Caco-2 (cell line): ENCODE measurements around the gene PTGDR2. TPM values are rescaled to one million over a fixed set of nuclear protein-coding genes. Genes with fewer than 3 reads are reported as not detected.

ENCODE experiments used
- BruUV-seq: library from RNA; stranded (reverse); fragments of 400-500 nt; replicated peaks from 2 replicates; lab custom pipeline; 2021; lab: Mats Ljungman, UMichigan
- CTCF ChIA-PET: fragments of 300-600 bp; sonication (Branson Sonifier 250); formaldehyde crosslinking; loops from one replicate; lab custom pipeline; 2022; ENCODE audit warnings: antibody characterized with exemption; lab: Charles Lee
- POLR2A ChIA-PET: fragments of 300-600 bp; sonication (Branson Sonifier 250); formaldehyde crosslinking; loops from one replicate; lab custom pipeline; 2022; ENCODE audit warnings: antibody characterized with exemption; lab: Charles Lee
- DNase-seq, 2 experiments: peaks; one replicate each; pipeline versions ENCODE4 v3.0.0 to v3.0.0-alpha.2; 2020 to 2022
- H3K27me3 ChIP-seq: replicated peaks from 2 replicates; pipeline ENCODE4 v1.6.0; 2011; ENCODE audit warnings: low read length; ENCODE audit not compliant: control insufficient read depth, insufficient read depth
- H3K36me3 ChIP-seq: 2 replicates; pipeline ENCODE4 v1.5.1; 2011; ENCODE audit warnings: low read length; ENCODE audit not compliant: control insufficient read depth, insufficient read depth
- H3K4me1 ChIP-seq: fragments of 250-450 bp; sonication (Bioruptor Pico); 2 replicates; pipeline ENCODE4 v1.5.1; 2020; ENCODE audit warnings: mild to moderate bottlenecking
- H3K4me3 ChIP-seq: 2 replicates; pipeline ENCODE4 v1.5.1; 2011; ENCODE audit warnings: low read depth, mild to moderate bottlenecking, control low read depth, low read length
- H3K9me3 ChIP-seq: fragments of 250-450 bp; sonication (Bioruptor Pico); 2 replicates; pipeline ENCODE4 v1.5.1; 2020; ENCODE audit warnings: mild to moderate bottlenecking, moderate library complexity
- H3K27ac Mint-ChIP-seq: one replicate; pipeline ENCODE4 v1.8.0; 2022; ENCODE audit warnings: mixed read lengths; ENCODE audit not compliant: unreplicated experiment
- H3K27me3 Mint-ChIP-seq: one replicate; pipeline ENCODE4 v1.8.0; 2022; ENCODE audit warnings: mixed read lengths; ENCODE audit not compliant: insufficient read depth, unreplicated experiment
- H3K36me3 Mint-ChIP-seq: one replicate; pipeline ENCODE4 v1.8.0; 2022; ENCODE audit warnings: mild to moderate bottlenecking, mixed read lengths; ENCODE audit not compliant: insufficient read depth, unreplicated experiment
- H3K4me1 Mint-ChIP-seq: one replicate; pipeline ENCODE4 v1.8.0; 2022; ENCODE audit warnings: low read depth, mixed read lengths; ENCODE audit not compliant: unreplicated experiment
- H3K4me3 Mint-ChIP-seq: one replicate; pipeline ENCODE4 v1.8.0; 2022; ENCODE audit warnings: mild to moderate bottlenecking, moderate library complexity, mixed read lengths; ENCODE audit not compliant: unreplicated experiment
- H3K9me3 Mint-ChIP-seq: one replicate; pipeline ENCODE4 v1.8.0; 2022; ENCODE audit warnings: mixed read lengths; ENCODE audit not compliant: unreplicated experiment
- intact Hi-C: fragments of 100-400 bp; cut with micrococcal nuclease; formaldehyde crosslinking; loops from one replicate; pipeline ENCODE4 v1.10.0; 2022; ENCODE audit not compliant: unreplicated experiment
- total RNA-seq: library from RNA; stranded (reverse); gene quantifications from 2 replicates; pipeline ENCODE4 v1.2.3, GENCODE V29; 2022
- TF ChIP-seq, protein P1 (sequence below), 2 experiments: fragments of 200-600 bp in 1 of 2; IDR thresholded peaks; 1 replicate in 1 of 2; 2 replicates in 1 of 2; pipeline versions ENCODE4 v1.5.1 to v1.8.0; 2011 to 2022; ENCODE audit warnings: antibody characterized with exemption in 1 of 2, control low read depth in 1 of 2, inconsistent platforms in 1 of 2, low read depth in 1 of 2, low read length in 1 of 2, mild to moderate bottlenecking in 1 of 2, moderate library complexity in 1 of 2; ENCODE audit not compliant: insufficient read depth in 1 of 2, severe bottlenecking in 1 of 2, unreplicated experiment in 1 of 2

Gene PTGDR2
- total RNA-seq, 1 experiment from 2014 or later: 0.09 TPM

DNA sequence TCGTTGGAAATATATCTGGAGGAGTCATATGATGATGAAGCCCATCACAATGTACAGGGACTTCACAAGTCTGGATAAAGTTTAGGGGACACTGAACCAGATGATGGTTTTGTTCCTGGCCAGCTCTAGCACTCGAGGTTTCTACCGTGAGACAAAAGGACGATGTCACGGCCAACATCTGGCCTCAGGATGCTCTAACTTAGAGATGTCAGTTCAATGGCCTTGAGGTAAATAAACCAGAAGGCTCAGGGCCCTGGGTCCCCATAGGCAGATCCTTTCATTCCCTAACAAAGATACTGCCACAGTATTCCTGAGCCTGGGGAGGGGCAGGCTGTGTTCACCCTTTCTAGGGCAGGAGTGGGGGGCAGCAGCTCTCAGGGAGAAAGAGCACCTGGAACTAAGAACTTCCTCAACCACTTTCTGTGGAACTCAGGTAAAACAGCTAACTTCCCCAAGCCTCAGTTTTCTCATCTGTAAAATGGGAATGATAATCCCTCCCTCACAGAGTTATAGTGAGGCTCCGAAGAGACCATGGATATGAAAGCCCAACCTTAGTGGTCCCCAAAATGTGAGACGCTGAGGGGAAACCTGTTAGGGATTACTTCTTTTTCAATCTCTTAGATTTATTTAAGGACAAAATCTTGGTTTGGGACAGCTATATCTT is 52.3 kb downstream of the PTGDR2 start:
- Mint-ChIP-seq H3K27me3 (peaks cover 13% of the 10 kb centered on the region), H3K27ac (no peak overlapping the region), H3K36me3 (no peaks in the 10 kb centered on the region), H3K4me3 (no peak overlapping the region), H3K4me1 (no peaks in the 10 kb centered on the region), H3K9me3 (no peaks in the 10 kb centered on the region)
- no TSS peak for BruUV-seq
- H3K4me3 ChIP-seq: no peak overlapping the region
- H3K4me1 ChIP-seq: no peaks in the 10 kb centered on the region
- H3K36me3 ChIP-seq: no peaks in the 10 kb centered on the region
- intact Hi-C loops: no loop called here
- H3K27me3 ChIP-seq: no peaks in the 10 kb centered on the region; the same call in 1 of the 2 replicates
- TF ChIP-seq, protein P1, sequence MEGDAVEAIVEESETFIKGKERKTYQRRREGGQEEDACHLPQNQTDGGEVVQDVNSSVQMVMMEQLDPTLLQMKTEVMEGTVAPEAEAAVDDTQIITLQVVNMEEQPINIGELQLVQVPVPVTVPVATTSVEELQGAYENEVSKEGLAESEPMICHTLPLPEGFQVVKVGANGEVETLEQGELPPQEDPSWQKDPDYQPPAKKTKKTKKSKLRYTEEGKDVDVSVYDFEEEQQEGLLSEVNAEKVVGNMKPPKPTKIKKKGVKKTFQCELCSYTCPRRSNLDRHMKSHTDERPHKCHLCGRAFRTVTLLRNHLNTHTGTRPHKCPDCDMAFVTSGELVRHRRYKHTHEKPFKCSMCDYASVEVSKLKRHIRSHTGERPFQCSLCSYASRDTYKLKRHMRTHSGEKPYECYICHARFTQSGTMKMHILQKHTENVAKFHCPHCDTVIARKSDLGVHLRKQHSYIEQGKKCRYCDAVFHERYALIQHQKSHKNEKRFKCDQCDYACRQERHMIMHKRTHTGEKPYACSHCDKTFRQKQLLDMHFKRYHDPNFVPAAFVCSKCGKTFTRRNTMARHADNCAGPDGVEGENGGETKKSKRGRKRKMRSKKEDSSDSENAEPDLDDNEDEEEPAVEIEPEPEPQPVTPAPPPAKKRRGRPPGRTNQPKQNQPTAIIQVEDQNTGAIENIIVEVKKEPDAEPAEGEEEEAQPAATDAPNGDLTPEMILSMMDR (IDR thresholded peaks at IDR 0.05; ENCODE audit: insufficient read depth in 1 of 2, low read depth in 1 of 2, low read length in 1 of 2, severe bottlenecking in 1 of 2, unreplicated experiment in 1 of 2): no peak
- POLR2A ChIA-PET: no interaction called here
- CTCF ChIA-PET: no interaction called here
- no peaks in the 10 kb centered on the region for H3K9me3 ChIP-seq
- DNase-seq: no peak

DNA sequence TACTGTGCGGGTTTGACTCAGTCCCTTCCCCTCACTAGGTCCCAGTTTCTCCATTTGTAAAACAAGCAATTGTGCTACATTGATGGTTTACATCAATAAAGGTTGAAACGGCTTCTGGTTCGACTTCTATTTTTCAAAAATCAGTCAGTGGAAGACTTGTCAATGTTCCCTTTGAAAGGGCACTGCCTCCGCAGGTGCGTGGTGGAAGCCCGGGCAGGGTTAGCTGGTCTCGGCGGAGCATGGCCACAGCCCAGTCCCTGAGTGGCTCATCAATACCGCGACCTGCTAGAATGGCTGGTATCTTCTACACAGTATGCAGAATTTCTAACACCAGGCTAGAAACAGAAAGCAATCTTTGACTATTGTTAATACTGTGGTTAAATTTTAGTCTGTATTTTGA is 54.6 kb downstream of the PTGDR2 start:
- no peaks in the 10 kb centered on the region for H3K4me1 Mint-ChIP-seq
- CTCF ChIA-PET: no interaction called here
- H3K9me3 ChIP-seq: no peaks in the 10 kb centered on the region
- H3K27ac Mint-ChIP-seq: no peak overlapping the region
- no peak for DNase-seq
- H3K36me3 Mint-ChIP-seq: no peaks in the 10 kb centered on the region
- POLR2A ChIA-PET: no interaction called here
- H3K9me3 Mint-ChIP-seq: no peaks in the 10 kb centered on the region
- no TSS peak for BruUV-seq
- H3K27me3 Mint-ChIP-seq: peaks cover 14% of the 10 kb centered on the region
- H3K36me3 ChIP-seq: no peaks in the 10 kb centered on the region
- H3K4me3 ChIP-seq: no peak overlapping the region
- TF ChIP-seq, protein P1 (IDR thresholded peaks at IDR 0.05; ENCODE audit: insufficient read depth in 1 of 2, low read depth in 1 of 2, low read length in 1 of 2, severe bottlenecking in 1 of 2, unreplicated experiment in 1 of 2): no peak
- H3K27me3 ChIP-seq: no peaks in the 10 kb centered on the region; the same call in 1 of the 2 replicates
- no peak overlapping the region for H3K4me3 Mint-ChIP-seq
- intact Hi-C loops: no loop called here
- H3K4me1 ChIP-seq: no peaks in the 10 kb centered on the region

Other genes starting within 250 kb of the PTGDR2 start
- gene MS4A8, start 156.3 kb downstream of the PTGDR2 start, total RNA-seq: not detected in 2 replicates
- gene MS4A18, start 131.2 kb downstream of the PTGDR2 start, total RNA-seq: not detected in 2 replicates
- not detected in 2 replicates for gene MS4A15, start 99.1 kb downstream of the PTGDR2 start, total RNA-seq
- gene MS4A10, start 70.6 kb downstream of the PTGDR2 start, total RNA-seq: 0.14 TPM in 1 of 2 replicates, not detected in the other
- 55.9 and 63.8 TPM in 2 replicates for gene CCDC86, start 13.8 kb downstream of the PTGDR2 start, total RNA-seq
- not detected in 2 replicates for gene ZP1, start 11.6 kb upstream of the PTGDR2 start, total RNA-seq
- gene PRPF19, start 50.6 kb upstream of the PTGDR2 start, total RNA-seq: 180 and 183 TPM in 2 replicates
- 82.3 and 91.9 TPM in 2 replicates for gene TMEM109, start 58.2 kb upstream of the PTGDR2 start, total RNA-seq
- gene TMEM132A, start 68.5 kb upstream of the PTGDR2 start, total RNA-seq: 86.6 and 97.3 TPM in 2 replicates
- gene SLC15A3, start 96.2 kb upstream of the PTGDR2 start, total RNA-seq: 0.43 and 0.84 TPM in 2 replicates
- gene CD6, start 115.7 kb upstream of the PTGDR2 start, total RNA-seq: 0.23 TPM in 2 replicates
- gene CD5, start 246.5 kb upstream of the PTGDR2 start, total RNA-seq: not detected in 2 replicates